GM23248 (cell line): ENCODE data around the gene CD80.

Experiments used
- EZH2 ChIP-seq: fragments of 200-600 bp; sonication (generic); IDR thresholded peaks from 2 replicates; pipeline ENCODE4 v1.6.1; 2018; ENCODE audit warnings: antibody characterized with exemption, mild to moderate bottlenecking; ENCODE audit not compliant: insufficient read depth, poor library complexity, severe bottlenecking
- EZH2phosphoT487 ChIP-seq: fragments of 200-600 bp; sonication (generic); IDR thresholded peaks from 2 replicates; pipeline ENCODE4 v1.6.1; 2018; ENCODE audit warnings: antibody characterized with exemption, moderate library complexity, mild to moderate bottlenecking, low read depth; ENCODE audit not compliant: insufficient read depth

GRCh38 chr3:119594066-119594465, 34.7 kb upstream of the CD80 start:
- TF ChIP-seq EZH2: no peak
- TF ChIP-seq EZH2phosphoT487: no peak
